ENCODE results near the gene PRRT1.
A peak's percentile ranks its signal among the peaks of the same experiment; 100 is the strongest.

- peak; percentile 15; the same call in 1 of the 2 replicates for TF ChIP-seq CEBPB (IDR thresholded peaks at IDR 0.05)
- no peak for TF ChIP-seq TAF1 (IDR thresholded peaks at IDR 0.05; ENCODE audit: low read depth)
- TF ChIP-seq EGR1 (IDR thresholded peaks at IDR 0.05): no peak
Observed at GRCh38 chr6:32176476-32177182, 24.9 kb upstream of the PRRT1 start.
